ENCODE measurements around the gene C1orf232. TPM values are rescaled to one million over a fixed set of nuclear protein-coding genes. Genes with fewer than 3 reads are reported as not detected.
A peak's percentile ranks its signal among the peaks of the same experiment; 100 is the strongest.

C1orf232 gene
- total and polyA plus RNA-seq, 9 of the 15 experiments (the other 6 are each of a cell fraction or from before 2014, with no cell fraction given): not detected

DNA sequence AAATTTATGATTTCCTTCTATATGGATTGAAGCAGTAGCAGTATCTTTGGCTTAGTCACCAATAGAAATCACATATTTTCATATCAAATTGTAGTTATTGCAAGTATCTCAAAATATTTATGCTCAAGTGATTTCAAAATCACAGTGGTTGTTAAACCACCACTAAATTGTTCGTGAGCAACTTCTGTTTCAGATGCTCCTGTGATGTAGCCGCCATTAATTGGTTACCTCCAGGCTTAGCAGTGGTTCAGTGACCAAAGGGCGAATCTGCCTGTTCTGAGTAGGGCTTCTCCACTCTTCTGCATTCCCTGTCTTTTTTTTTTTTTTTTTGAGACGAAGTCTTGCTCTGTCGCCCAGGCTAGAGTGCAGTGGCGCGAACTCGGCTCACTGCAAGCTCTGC, 6.6 kb upstream of the C1orf232 start:
- CTCF ChIA-PET (ENCODE audit: low intra/inter-chr PET ratio): no interaction called here
- TF ChIP-seq FOXA3 (CRISPR knock-in tag; conservative IDR thresholded peaks at IDR 0.05 in 1 of 2, IDR thresholded peaks at IDR 0.05 in 1 of 2) (no peak), NUFIP1 (IDR thresholded peaks at IDR 0.05; ENCODE audit: partially characterized antibody) (no peak)
- TF ChIP-seq, protein P1, sequence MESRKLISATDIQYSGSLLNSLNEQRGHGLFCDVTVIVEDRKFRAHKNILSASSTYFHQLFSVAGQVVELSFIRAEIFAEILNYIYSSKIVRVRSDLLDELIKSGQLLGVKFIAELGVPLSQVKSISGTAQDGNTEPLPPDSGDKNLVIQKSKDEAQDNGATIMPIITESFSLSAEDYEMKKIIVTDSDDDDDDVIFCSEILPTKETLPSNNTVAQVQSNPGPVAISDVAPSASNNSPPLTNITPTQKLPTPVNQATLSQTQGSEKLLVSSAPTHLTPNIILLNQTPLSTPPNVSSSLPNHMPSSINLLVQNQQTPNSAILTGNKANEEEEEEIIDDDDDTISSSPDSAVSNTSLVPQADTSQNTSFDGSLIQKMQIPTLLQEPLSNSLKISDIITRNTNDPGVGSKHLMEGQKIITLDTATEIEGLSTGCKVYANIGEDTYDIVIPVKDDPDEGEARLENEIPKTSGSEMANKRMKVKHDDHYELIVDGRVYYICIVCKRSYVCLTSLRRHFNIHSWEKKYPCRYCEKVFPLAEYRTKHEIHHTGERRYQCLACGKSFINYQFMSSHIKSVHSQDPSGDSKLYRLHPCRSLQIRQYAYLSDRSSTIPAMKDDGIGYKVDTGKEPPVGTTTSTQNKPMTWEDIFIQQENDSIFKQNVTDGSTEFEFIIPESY (CRISPR knock-in tag; IDR thresholded peaks at IDR 0.05): 0 out of 2 replicates have a peak, but pooled peaks have one; percentile 37
- Histone ChIP-seq H3K4me1 (replicated peaks in 1 of 2; ENCODE audit: control insufficient read depth in 2 of 2, insufficient read depth in 2 of 2, low read length in 2 of 2) (peaks cover 32 to 41% of the 10 kb centered on the region in 2 experiments), H3K36me3 (ENCODE audit: control insufficient read depth, insufficient read depth, low read length) (peaks cover 17% of the 10 kb centered on the region; the same call in 1 of the 3 replicates), H3K27me3 (ENCODE audit: control insufficient read depth in 2 of 2, insufficient read depth in 2 of 2, low read length in 2 of 2) (no peaks in the 10 kb centered on the region), H4K20me1 (replicated peaks; ENCODE audit: control insufficient read depth, insufficient read depth, low read length) (no peaks in the 10 kb centered on the region), H3K9me3 (replicated peaks; ENCODE audit: control insufficient read depth, insufficient read depth, low read depth, low read length) (no peaks in the 10 kb centered on the region), H3K9me1 (ENCODE audit: control insufficient read depth, insufficient read depth, low read length) (peaks cover 4% of the 10 kb centered on the region), H3K9ac (ENCODE audit: insufficient read depth in 1 of 2, low read depth in 2 of 2, low read length in 2 of 2) (no peak overlapping the region), H3K27ac (ENCODE audit: extremely low read depth, low read depth, low read length) (no peak overlapping the region), H3K4me2 (ENCODE audit: insufficient read depth, low read length) (no peak overlapping the region), H2AFZ (ENCODE audit: low read depth, low read length) (no peak overlapping the region), H3K79me2 (ENCODE audit: control insufficient read depth, insufficient read depth, low read length) (peaks cover 14% of the 10 kb centered on the region), H3K4me3 (no peak overlapping the region)
- in situ Hi-C loops (cut with MboI) (no loop called here), intact Hi-C loops (cut with micrococcal nuclease) (loop anchor here (10.0 kb wide), 1 partner anchor 209 kb away; no protein-coding TSS in a partner anchor)
- no peak for ATAC-seq
- no peak for FAIRE-seq
- no TSS peak for BruUV-seq (replicated peaks)
- DNase-seq (ENCODE audit: extremely low read depth in 1 of 4, low spot score in 3 of 4): no peak
- POLR2A ChIA-PET: interaction anchor here (0.9 kb wide), 1 partner anchor 15 kb away, joined by 3 read pairs; no protein-coding TSS in a partner anchor
- WGBS (ENCODE audit: insufficient coverage, low coverage, missing lambda C conversion rate): 78% methylated on average over 3 of the region's 8 CpGs
